HG03439 (cell line): Measurements from ENCODE around the gene POLR3A.

Source experiments
- ATAC-seq: cut with Tn5 transposase; IDR thresholded peaks from one replicate; pipeline ENCODE4 v1.9.1; 2021; ENCODE audit warnings: mild to moderate bottlenecking, moderate library complexity; ENCODE audit not compliant: unreplicated experiment

POLR3A gene

DNA sequence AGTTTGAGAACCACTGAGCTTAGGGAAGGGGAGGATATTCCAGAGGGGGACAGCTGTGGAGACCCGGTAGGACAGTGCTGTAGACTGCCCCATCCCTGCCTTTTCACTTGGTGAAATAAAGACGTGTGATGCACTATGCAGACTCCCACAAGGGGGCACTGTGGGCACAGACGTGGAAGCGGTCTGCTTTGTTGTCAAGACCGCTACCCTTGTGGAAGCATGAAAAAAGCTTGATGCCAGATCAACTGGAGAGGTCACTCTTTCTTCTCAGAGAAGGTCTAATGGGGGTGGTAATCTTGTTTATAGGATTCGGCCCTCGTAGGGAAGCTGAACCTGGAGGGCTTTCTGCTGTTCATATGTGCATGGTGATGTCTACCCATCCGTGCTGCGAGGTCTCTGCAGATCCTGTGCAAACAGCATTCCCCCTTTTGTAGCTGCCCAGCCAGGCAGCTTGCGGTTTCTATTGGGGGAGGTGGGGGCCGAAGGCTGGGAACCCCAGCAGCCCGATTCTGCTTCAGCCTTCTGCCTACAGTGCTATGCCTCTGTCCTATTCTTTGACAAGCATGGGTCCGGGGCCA lies 18.1 kb upstream of the POLR3A start:
- no peak for ATAC-seq

DNA sequence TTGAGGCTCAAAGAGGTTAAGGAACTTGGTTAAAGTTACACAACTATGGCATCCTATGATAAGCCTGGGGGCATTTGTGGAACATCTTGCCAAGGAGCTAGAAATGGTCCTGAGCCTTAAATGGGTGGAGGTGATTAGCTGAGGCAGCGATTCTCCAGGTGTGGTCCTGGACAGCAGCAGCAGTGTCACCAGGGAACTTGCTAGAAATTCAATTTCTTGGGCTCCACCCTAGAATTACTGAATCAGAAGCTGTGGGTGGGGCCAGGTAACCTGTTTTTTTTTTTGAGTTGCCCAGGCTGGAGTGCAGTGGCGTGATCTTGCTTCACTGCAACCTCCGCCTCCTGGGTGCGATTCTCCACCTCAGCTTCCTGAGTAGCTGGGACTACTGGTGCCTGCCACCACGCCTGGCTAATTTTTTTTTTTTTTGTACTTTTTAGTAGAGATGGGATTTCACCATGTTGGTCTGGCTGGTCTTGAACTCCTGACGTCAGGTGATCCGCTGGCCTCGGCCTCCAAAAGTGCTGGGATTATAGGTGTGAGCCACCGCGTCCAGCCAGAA lies 17.5 kb upstream of the POLR3A start:
- ATAC-seq = no peak

DNA sequence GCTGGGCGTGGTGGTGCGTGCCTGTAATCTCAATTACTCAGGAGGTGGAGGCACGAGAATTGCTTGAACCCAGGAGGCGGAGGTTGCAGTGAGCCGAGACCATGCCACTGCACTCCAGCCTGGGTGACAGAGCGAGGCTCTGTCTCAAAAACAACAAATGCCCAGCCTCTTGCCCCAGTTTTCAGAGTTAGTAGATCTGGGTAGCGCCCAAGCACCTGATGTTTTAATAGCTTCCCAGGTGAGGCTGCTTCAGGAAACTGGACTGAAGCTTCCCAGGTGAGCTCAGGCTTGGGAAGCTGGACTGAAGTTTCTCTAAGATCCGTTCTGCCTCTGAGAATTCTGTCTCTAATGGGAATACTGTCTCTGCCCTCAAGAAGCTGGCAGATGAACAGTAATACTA lies 16.5 kb upstream of the POLR3A start:
- ATAC-seq = no peak

- peak; percentile 39 for ATAC-seq
Measured at GRCh38 chr10:78045237-78045636, 15.9 kb upstream of the POLR3A start.

GRCh38 chr10:78044699-78045098 lies 15.4 kb upstream of the POLR3A start:
- no peak for ATAC-seq

GRCh38 chr10:78044179-78044578 lies 14.9 kb upstream of the POLR3A start:
- no peak for ATAC-seq

DNA sequence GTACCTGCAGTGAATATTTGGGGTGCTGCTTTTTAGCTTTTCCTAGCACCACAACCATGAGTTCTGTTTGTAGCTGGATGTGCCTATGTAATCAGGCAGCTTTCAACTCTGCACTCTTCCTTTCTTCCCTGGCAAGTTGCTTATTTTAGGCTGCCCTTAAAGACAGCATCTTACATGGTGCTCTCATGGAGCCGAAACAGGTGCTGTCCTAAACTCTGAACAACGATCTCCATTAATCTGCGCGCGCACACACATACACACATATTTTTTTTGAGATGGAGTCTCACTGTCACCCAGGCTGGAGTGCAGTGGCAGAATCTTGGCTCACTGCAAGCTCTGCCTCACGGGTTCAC lies 13.4 kb upstream of the POLR3A start:
- ATAC-seq = no peak

GRCh38 chr10:78042058-78042751 lies 12.9 kb upstream of the POLR3A start:
- ATAC-seq = no peak

DNA sequence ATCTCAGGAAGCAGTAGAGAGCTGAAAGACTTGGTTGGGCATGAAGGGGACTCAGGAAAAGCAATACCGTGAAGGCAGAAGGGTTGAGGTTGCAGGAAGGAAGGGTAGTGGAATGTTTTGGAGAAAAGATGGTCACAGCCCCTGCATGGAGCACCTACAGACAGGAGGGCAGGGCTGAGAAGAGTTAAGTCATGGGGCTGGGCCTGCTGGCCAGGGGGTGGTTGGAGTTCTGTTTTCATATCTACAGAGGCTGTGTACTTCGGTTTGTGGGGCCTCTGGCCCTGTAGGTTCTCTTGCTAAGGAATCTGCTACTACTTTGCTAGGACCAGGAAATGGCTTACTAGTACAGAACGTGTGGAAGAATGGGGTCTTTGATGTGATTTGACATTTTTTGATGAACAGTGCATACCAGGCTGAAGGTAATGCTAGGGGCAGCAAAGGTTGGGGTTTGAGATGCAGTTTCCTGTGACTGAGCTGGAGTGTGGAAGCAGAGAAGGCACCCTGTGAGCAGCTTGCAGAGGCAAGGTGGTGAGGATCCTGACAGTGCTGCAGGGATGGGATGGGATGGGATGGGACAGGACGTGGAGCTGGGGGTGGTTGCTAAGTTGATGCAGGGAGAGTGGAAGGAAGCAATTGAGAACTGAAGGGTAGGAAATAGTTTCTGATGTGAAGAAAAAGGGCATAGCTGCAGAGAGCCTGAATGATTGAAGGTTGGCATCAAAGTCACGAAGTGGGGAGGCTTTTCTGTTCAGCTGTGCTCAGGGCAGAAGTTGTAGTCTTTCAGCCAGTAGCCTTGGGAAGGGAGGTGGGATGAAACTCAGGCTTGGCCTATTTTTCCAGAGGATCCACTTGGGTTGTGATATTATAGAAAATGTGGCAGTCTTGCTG lies 12.1 kb upstream of the POLR3A start:
- ATAC-seq = no peak

GRCh38 chr10:78039743-78040142 lies 10.4 kb upstream of the POLR3A start:
- ATAC-seq = no peak

- ATAC-seq = no peak
Measured at GRCh38 chr10:78038791-78039547, 9.7 kb upstream of the POLR3A start.

- no peak for ATAC-seq
Measured at GRCh38 chr10:78038105-78038504, 8.8 kb upstream of the POLR3A start.

DNA sequence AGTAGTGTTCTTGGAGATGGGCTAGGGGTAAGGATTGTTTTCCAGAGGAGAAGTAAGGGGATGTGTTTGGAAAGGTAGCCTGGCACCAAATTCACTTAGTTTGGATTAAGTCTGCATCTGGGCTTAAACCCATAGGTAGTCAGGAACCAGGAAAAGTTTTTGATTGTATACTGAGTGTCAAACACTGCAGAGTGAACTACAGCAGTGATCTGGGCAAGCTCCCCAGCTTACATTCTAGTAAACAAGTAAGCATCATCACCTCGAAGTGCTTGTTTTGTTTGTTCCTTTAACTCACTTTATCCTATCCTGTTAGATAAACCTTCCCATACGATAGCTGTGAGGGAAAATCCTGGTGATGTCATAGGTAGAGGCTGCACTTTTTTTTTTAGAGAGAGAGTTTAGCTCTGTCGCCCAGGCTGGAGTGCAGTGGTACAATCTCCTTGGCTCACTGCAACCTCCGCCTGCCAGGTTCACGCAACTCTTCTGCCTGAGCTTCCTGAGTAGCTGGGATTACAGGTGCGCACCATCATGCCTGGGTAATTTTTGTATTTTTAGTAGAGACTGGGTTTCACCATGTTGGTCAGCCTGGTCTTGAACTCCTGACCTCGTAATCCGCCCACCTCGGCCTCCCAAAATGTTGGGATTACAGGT lies 6.7 kb upstream of the POLR3A start:
- no peak for ATAC-seq

GRCh38 chr10:78035437-78035836 lies 6.1 kb upstream of the POLR3A start:
- no peak for ATAC-seq

DNA sequence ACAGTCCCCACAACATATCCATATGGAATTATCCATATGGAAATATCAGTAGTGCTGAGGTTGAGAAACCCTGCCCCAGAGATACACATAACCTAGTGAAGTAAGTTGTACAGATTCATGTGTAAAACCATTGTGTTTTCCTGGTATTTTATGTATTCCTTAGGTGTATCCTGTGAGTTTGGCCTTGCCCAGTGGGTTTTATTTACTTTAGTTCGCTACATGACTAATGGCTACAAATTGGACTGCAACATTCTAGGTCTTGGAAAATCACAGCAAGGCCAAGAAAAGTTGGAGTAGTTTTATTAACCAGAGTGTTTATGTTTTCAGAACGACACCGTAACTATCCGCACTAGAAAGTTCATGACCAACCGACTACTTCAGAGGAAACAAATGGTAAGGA lies 5.7 kb upstream of the POLR3A start:
- no peak for ATAC-seq

GRCh38 chr10:78033637-78034470 lies 4.5 kb upstream of the POLR3A start, which contains the start of gene RPS24:
RPS24 (plus strand) TSS chr10:78033863; CDS start chr10:78033902, 39 bp downstream.
- peak; percentile 78 for ATAC-seq

DNA sequence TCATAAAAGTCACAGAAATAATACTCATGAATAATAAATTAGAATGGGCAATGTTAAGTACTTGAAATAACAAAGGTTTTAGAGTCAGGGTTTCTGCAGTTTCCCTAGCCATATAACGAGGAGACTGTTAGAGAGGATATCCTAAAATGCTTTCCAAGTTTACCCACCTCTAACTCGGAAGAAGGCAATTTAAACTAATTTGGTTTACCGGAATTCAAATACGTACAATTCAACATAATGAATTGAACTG lies 4.0 kb upstream of the POLR3A start:
- ATAC-seq = no peak

GRCh38 chr10:78028438-78029268 lies 662 bp downstream of the POLR3A start:
- peak; percentile 14 for ATAC-seq
